Skeletal muscle satellite cell (primary cell): ENCODE results near the gene RUFY3.

Source experiments
- H3K27me3 ChIP-seq: 2 replicates; pipeline ENCODE4 v1.7.0; 2013; ENCODE audit warnings: low read length; ENCODE audit not compliant: control insufficient read depth, insufficient read depth
- H3K36me3 ChIP-seq: 2 replicates; pipeline ENCODE4 v1.7.0; 2013; ENCODE audit warnings: mild to moderate bottlenecking, control low read depth, low read length; ENCODE audit not compliant: insufficient read depth
- H3K4me1 ChIP-seq: 2 replicates; pipeline ENCODE4 v1.7.0; 2013; ENCODE audit warnings: low read length; ENCODE audit not compliant: control insufficient read depth, insufficient read depth
- H3K4me2 ChIP-seq: 2 replicates; pipeline ENCODE4 v1.7.0; 2013; ENCODE audit warnings: mild to moderate bottlenecking, low read length
- H3K4me3 ChIP-seq: 2 replicates; pipeline ENCODE4 v1.7.0; 2013; ENCODE audit warnings: low read length
- H3K9ac ChIP-seq: 2 replicates; pipeline ENCODE4 v1.7.0; 2013; ENCODE audit warnings: mild to moderate bottlenecking, low read depth, low read length, moderate library complexity
- H3K9me3 ChIP-seq: replicated peaks from 2 replicates; pipeline ENCODE4 v1.7.0; 2013; ENCODE audit warnings: mild to moderate bottlenecking, control low read depth, low read length

Gene RUFY3

GRCh38 chr4:70739496-70740337 is 18.0 kb downstream of the RUFY3 start:
- no peaks in the 10 kb centered on the region for H3K36me3 ChIP-seq
- peaks cover 28% of the 10 kb centered on the region for H3K4me1 ChIP-seq
- H3K9me3 ChIP-seq = no peaks in the 10 kb centered on the region
- no peak overlapping the region for H3K4me3 ChIP-seq
- H3K4me2 ChIP-seq = no peak overlapping the region
- H3K27me3 ChIP-seq = no peaks in the 10 kb centered on the region
- H3K9ac ChIP-seq = no peak overlapping the region

GRCh38 chr4:70741867-70742658 is 20.3 kb downstream of the RUFY3 start:
- Histone ChIP-seq H3K4me1 (peaks cover 18% of the 10 kb centered on the region), H3K9me3 (no peaks in the 10 kb centered on the region), H3K4me3 (no peak overlapping the region), H3K4me2 (no peak overlapping the region), H3K27me3 (no peaks in the 10 kb centered on the region), H3K36me3 (no peaks in the 10 kb centered on the region), H3K9ac (no peak overlapping the region)

DNA sequence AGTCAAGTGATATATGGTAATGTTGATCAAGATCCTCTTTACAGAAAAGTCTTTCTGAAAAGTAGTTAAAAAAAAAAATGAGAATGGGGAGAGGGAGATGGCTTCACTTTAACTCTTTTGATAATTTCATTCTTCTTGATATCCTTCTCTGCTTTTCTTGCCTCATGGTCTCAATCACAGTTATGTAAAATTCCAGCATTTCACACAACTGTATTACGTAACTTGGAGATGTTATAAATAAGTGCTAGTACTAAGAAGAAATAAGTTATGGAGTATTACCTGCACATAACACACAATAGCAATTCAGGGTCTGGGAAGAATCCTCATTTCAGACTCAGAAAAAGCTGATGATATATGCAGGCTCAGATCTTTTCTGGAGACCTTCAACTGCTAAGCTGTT is 22.0 kb downstream of the RUFY3 start:
- H3K27me3 ChIP-seq = no peaks in the 10 kb centered on the region
- no peak overlapping the region for H3K4me3 ChIP-seq
- H3K9ac ChIP-seq = no peak overlapping the region
- peaks cover 34% of the 10 kb centered on the region for H3K4me1 ChIP-seq
- no peak overlapping the region for H3K4me2 ChIP-seq
- no peaks in the 10 kb centered on the region for H3K36me3 ChIP-seq
- no peaks in the 10 kb centered on the region for H3K9me3 ChIP-seq

DNA sequence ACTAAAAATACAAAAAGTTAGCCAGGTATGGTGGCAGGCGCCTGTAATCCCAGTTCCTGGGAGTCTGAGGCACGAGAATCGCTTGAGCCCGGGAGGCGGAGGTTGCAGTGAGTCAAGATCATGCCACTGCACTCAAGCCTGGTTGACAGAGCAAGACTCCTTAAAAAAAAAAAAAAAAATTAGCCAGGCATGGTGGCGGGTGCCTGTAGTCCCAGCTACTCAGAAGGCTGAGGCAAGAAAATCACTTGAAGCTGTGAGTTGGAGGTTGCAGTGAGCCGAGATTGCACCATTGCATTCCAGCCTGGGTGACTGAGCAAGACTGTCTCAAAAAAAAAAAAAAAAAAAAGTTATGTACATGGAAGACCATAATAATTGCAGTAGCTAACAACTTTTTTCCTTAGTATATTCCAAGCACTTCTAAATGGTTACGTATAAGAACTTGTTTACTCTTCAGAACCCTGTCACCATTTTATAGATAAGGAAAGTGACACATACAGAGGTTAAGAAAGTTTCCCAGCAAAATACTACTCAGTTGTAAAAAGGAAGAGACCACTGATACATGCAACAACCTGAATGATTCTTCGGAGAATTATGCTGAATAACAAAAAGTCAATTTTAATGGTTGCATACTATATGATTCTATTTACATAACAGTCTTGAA is 24.5 kb downstream of the RUFY3 start:
- peaks cover 43% of the 10 kb centered on the region for H3K4me1 ChIP-seq
- H3K4me2 ChIP-seq = no peak overlapping the region
- H3K9me3 ChIP-seq = no peaks in the 10 kb centered on the region
- no peak overlapping the region for H3K9ac ChIP-seq
- H3K27me3 ChIP-seq = no peaks in the 10 kb centered on the region
- no peak overlapping the region for H3K4me3 ChIP-seq
- H3K36me3 ChIP-seq = no peaks in the 10 kb centered on the region

GRCh38 chr4:70747874-70748273 is 26.1 kb downstream of the RUFY3 start:
- Histone ChIP-seq H3K4me1 (peaks cover 36% of the 10 kb centered on the region), H3K4me3 (no peak overlapping the region), H3K9me3 (no peaks in the 10 kb centered on the region), H3K9ac (no peak overlapping the region), H3K36me3 (no peaks in the 10 kb centered on the region), H3K27me3 (no peaks in the 10 kb centered on the region), H3K4me2 (no peak overlapping the region)

DNA sequence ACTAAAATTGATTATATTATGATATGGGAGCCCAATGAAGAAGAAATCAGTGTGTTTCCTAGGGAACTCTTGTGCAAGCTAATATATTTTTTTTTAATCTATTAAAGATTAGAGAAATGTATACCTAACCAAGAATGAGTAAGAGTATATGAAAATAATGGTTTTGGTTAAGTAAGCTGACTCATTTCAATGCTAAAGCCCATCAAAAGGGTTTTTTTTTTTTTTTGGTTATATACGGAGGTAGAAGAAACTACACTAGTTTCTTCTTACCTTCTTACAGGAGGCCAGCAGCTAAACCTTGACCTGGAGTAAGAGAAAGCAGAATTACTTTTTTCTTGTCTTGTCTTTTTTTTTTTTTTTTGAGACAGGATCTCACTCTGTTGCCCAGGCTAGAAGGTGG is 27.5 kb downstream of the RUFY3 start:
- no peak overlapping the region for H3K9ac ChIP-seq
- no peaks in the 10 kb centered on the region for H3K36me3 ChIP-seq
- H3K27me3 ChIP-seq = no peaks in the 10 kb centered on the region
- H3K4me3 ChIP-seq = no peak overlapping the region
- peaks cover 30% of the 10 kb centered on the region for H3K4me1 ChIP-seq
- H3K4me2 ChIP-seq = no peak overlapping the region
- no peaks in the 10 kb centered on the region for H3K9me3 ChIP-seq

GRCh38 chr4:70752236-70752635 is 30.5 kb downstream of the RUFY3 start:
- H3K36me3 ChIP-seq = peaks cover 3% of the 10 kb centered on the region
- no peak overlapping the region for H3K4me3 ChIP-seq
- peaks cover 25% of the 10 kb centered on the region for H3K4me1 ChIP-seq
- no peaks in the 10 kb centered on the region for H3K9me3 ChIP-seq
- H3K9ac ChIP-seq = no peak overlapping the region
- no peaks in the 10 kb centered on the region for H3K27me3 ChIP-seq
- H3K4me2 ChIP-seq = no peak overlapping the region

- no peak overlapping the region for H3K4me2 ChIP-seq
- H3K9me3 ChIP-seq = no peaks in the 10 kb centered on the region
- H3K9ac ChIP-seq = no peak overlapping the region
- H3K27me3 ChIP-seq = no peaks in the 10 kb centered on the region
- H3K36me3 ChIP-seq = peaks cover 3% of the 10 kb centered on the region
- H3K4me1 ChIP-seq = peaks cover 11% of the 10 kb centered on the region
- no peak overlapping the region for H3K4me3 ChIP-seq
Measured at GRCh38 chr4:70753630-70754029, 31.9 kb downstream of the RUFY3 start.

DNA sequence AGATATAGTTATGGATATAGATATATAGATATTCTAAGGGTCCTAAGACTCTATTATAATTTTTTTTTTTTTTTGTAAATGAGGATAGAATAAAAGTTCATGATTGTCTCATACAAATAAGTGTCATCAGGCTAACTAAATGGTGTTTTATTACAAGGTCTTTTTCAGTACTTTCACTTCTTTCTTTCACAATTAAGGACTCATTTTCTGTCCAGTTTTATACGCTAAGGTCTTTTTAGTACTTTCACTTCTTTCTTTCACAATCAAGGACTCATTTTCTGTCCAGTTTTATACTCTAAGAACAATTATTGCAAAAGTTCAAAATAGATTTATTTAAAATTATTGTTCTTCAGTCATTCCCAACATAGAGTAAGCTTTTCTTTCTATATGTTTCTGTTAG is 32.7 kb downstream of the RUFY3 start:
- Histone ChIP-seq H3K27me3 (no peaks in the 10 kb centered on the region), H3K9me3 (no peaks in the 10 kb centered on the region), H3K36me3 (peaks cover 3% of the 10 kb centered on the region), H3K9ac (no peak overlapping the region), H3K4me3 (no peak overlapping the region), H3K4me2 (no peak overlapping the region), H3K4me1 (peaks cover 8% of the 10 kb centered on the region)

GRCh38 chr4:70754990-70755688 is 33.4 kb downstream of the RUFY3 start:
- Histone ChIP-seq H3K9ac (no peak overlapping the region), H3K4me3 (no peak overlapping the region)

GRCh38 chr4:70759126-70759525 is 37.4 kb downstream of the RUFY3 start:
- Histone ChIP-seq H3K9me3 (no peaks in the 10 kb centered on the region), H3K4me2 (no peak overlapping the region), H3K4me1 (peaks cover 14% of the 10 kb centered on the region), H3K4me3 (no peak overlapping the region), H3K9ac (no peak overlapping the region), H3K27me3 (no peaks in the 10 kb centered on the region), H3K36me3 (peaks cover 7% of the 10 kb centered on the region)

More at GRCh38 chr4:70754990-70755688, 33.4 kb downstream of the RUFY3 start:
- Histone ChIP-seq H3K9me3 (no peaks in the 10 kb centered on the region), H3K4me2 (no peak overlapping the region), H3K4me1 (peaks cover 5% of the 10 kb centered on the region), H3K27me3 (no peaks in the 10 kb centered on the region), H3K36me3 (peaks cover 3% of the 10 kb centered on the region)
